GM12891 (cell line): ENCODE results near the gene EDEM2.

Experiments used
- PAX5 ChIP-seq: IDR thresholded peaks from 2 replicates; pipeline ENCODE4 v1.6.1; 2011; ENCODE audit warnings: low read length, moderate library complexity, mild to moderate bottlenecking; ENCODE audit not compliant: insufficient read depth, severe bottlenecking
- POLR2A ChIP-seq: IDR thresholded peaks from 2 replicates; pipeline ENCODE4 v1.6.1; 2011; ENCODE audit warnings: low read depth, low read length, control low read depth
- POLR2AphosphoS5 ChIP-seq: IDR thresholded peaks from 2 replicates; pipeline ENCODE4 v1.6.1; 2011; ENCODE audit warnings: low read depth, low read length, control low read depth
- POU2F2 ChIP-seq: IDR thresholded peaks from 2 replicates; pipeline ENCODE4 v1.6.1; 2011; ENCODE audit warnings: low read depth, mild to moderate bottlenecking, control low read depth, low read length, moderate library complexity
- SPI1 ChIP-seq: IDR thresholded peaks from 2 replicates; pipeline ENCODE4 v1.6.1; 2011; ENCODE audit warnings: low read depth, low read length, control low read depth
- TAF1 ChIP-seq: IDR thresholded peaks from 2 replicates; pipeline ENCODE4 v1.6.1; 2011; ENCODE audit warnings: low read depth, low read length, control low read depth

GRCh38 chr20:35108921-35109320 lies 38.2 kb downstream of the EDEM2 start:
- TF ChIP-seq SPI1 (no peak), TAF1 (no peak), POLR2A (no peak), POLR2AphosphoS5 (no peak), PAX5 (no peak), POU2F2 (no peak)
